Osteocyte (in vitro differentiated cells): ENCODE measurements around the gene TRMT10B. TPM values are rescaled to one million over a fixed set of nuclear protein-coding genes. Genes with fewer than 3 reads are reported as not detected.
"Not testable (repeated sequence)": the region's sequence is repeated elsewhere in the genome, so short reads cannot be mapped to it uniquely, and the experiment has no call there.

Experiments used
- DNase-seq: peaks from one replicate; pipeline ENCODE4 v3.0.0; 2021; ENCODE audit warnings: mixed read lengths; ENCODE audit not compliant: unreplicated experiment; ENCODE audit errors: extremely low spot score
- H3K27ac Mint-ChIP-seq: one replicate; pipeline ENCODE4 v1.8.0; 2021; ENCODE audit warnings: mild to moderate bottlenecking, mixed read lengths; ENCODE audit not compliant: unreplicated experiment
- H3K27me3 Mint-ChIP-seq: one replicate; pipeline ENCODE4 v1.8.0; 2021; ENCODE audit warnings: mixed read lengths; ENCODE audit not compliant: unreplicated experiment
- H3K36me3 Mint-ChIP-seq: one replicate; pipeline ENCODE4 v1.8.0; 2021; ENCODE audit warnings: mixed read lengths; ENCODE audit not compliant: unreplicated experiment
- H3K4me1 Mint-ChIP-seq: one replicate; pipeline ENCODE4 v1.8.0; 2021; ENCODE audit warnings: mixed read lengths; ENCODE audit not compliant: unreplicated experiment
- H3K4me3 Mint-ChIP-seq: one replicate; pipeline ENCODE4 v1.8.0; 2021; ENCODE audit warnings: mild to moderate bottlenecking, moderate library complexity, mixed read lengths; ENCODE audit not compliant: unreplicated experiment
- H3K9me3 Mint-ChIP-seq: one replicate; pipeline ENCODE4 v1.8.0; 2021; ENCODE audit warnings: mixed read lengths; ENCODE audit not compliant: unreplicated experiment
- total RNA-seq: library from RNA; stranded (reverse); gene quantifications from 2 replicates; pipeline ENCODE4 v1.2.1, GENCODE V29; 2021
- TF ChIP-seq, protein P1 (sequence below): fragments of 200-600 bp; sonication (generic); IDR thresholded peaks from 2 replicates; pipeline ENCODE4 v1.5.0; 2021; ENCODE audit warnings: antibody characterized with exemption, mild to moderate bottlenecking, moderate library complexity

TRMT10B gene
- total RNA-seq, 1 donor from 2014 or later, result 10.8 TPM

DNA sequence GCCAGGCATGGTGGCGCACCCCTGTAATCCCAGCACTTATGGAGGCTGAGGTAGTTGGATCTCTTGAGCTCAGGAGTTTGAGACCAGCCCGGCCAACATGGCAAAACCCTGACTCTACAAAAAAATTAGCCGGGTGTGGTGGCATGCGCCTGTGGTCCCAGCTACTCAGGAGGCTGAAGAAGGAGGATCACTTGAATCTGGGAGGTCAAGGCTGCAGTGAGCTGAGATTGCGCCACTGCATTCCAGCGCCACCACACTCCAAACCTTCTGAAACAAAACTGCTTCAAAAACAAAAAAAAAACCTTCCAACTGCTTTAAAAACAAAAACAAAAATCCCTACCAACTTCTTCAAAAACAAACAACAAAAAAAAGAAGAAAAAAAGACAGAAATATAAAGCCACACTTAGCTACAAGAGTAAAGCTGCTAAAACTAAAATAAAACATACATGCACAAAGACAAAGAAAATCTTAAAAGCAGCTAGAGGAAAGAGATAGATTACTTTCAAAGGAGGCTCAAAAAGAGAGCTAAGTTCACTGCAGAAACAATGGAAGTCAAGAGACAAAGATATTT is 58.4 kb downstream of the TRMT10B start:
- no peak for DNase-seq

DNA sequence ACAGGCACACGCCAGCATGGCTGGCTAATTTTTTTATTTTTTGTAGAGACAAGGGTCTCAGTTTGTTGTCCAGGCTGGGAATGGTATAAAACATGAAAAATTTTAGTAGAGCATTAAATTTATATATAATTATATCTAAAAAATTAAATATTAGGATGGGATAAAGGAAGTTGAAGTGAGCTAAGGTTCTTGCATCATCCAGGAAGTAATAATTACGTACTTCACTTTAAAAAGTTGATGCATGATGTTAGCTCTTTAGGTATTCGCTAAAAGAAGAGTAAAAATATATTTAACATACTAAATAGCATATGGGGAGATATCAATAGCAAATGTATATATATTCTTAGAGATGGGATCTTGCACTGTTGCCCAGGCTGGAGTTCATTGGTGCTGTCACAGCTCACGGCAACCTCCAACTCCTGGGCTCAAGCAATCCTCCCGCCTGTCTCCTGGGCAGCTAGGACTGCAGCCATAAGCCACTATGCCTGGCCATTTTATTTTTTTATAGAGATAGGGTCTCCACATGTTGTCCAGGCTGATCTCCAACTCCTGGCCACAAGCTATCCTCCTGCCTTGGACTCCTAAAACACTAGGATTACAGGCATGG is 59.3 kb downstream of the TRMT10B start:
- no peaks in the 10 kb centered on the region for H3K27me3 Mint-ChIP-seq
- peaks cover 14% of the 10 kb centered on the region for H3K36me3 Mint-ChIP-seq
- no peak overlapping the region for H3K4me3 Mint-ChIP-seq
- DNase-seq, result no peak
- no peaks in the 10 kb centered on the region for H3K4me1 Mint-ChIP-seq
- no peak overlapping the region for H3K27ac Mint-ChIP-seq
- H3K9me3 Mint-ChIP-seq, result peaks cover 3% of the 10 kb centered on the region
- TF ChIP-seq, protein P1, sequence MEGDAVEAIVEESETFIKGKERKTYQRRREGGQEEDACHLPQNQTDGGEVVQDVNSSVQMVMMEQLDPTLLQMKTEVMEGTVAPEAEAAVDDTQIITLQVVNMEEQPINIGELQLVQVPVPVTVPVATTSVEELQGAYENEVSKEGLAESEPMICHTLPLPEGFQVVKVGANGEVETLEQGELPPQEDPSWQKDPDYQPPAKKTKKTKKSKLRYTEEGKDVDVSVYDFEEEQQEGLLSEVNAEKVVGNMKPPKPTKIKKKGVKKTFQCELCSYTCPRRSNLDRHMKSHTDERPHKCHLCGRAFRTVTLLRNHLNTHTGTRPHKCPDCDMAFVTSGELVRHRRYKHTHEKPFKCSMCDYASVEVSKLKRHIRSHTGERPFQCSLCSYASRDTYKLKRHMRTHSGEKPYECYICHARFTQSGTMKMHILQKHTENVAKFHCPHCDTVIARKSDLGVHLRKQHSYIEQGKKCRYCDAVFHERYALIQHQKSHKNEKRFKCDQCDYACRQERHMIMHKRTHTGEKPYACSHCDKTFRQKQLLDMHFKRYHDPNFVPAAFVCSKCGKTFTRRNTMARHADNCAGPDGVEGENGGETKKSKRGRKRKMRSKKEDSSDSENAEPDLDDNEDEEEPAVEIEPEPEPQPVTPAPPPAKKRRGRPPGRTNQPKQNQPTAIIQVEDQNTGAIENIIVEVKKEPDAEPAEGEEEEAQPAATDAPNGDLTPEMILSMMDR, result no peak

More for the DNA sequence above, 58.4 kb downstream of the TRMT10B start:
- Mint-ChIP-seq H3K4me1 (no peaks in the 10 kb centered on the region), H3K4me3 (no peak overlapping the region), H3K27me3 (no peaks in the 10 kb centered on the region), H3K9me3 (peaks cover 3% of the 10 kb centered on the region), H3K27ac (no peak overlapping the region), H3K36me3 (peaks cover 14% of the 10 kb centered on the region)
- TF ChIP-seq, protein P1, result no peak

DNA sequence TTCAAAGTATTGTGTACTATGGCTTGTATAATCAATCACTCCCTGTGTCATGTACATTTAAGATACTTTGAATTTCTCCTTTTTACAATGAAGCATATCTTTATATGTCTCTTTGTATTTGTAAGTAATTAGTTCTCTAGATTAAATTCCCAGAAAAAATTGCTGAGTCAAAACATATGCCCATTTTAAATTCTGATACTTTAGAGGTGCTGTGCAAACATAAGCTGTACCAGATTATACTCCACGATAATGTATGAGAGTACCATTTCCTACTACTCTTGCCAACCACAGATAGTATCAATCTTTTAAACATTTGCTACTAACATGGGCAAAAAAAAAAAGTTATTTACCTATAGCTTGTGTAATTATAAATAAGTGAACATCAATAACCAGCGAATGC is 65.2 kb downstream of the TRMT10B start:
- H3K27ac Mint-ChIP-seq, result no peak overlapping the region
- no peak for DNase-seq
- TF ChIP-seq, protein P1, result no peak
- H3K36me3 Mint-ChIP-seq, result peaks cover 23% of the 10 kb centered on the region
- no peaks in the 10 kb centered on the region for H3K4me1 Mint-ChIP-seq
- H3K4me3 Mint-ChIP-seq, result no peak overlapping the region
- H3K27me3 Mint-ChIP-seq, result no peaks in the 10 kb centered on the region
- no peaks in the 10 kb centered on the region for H3K9me3 Mint-ChIP-seq

DNA sequence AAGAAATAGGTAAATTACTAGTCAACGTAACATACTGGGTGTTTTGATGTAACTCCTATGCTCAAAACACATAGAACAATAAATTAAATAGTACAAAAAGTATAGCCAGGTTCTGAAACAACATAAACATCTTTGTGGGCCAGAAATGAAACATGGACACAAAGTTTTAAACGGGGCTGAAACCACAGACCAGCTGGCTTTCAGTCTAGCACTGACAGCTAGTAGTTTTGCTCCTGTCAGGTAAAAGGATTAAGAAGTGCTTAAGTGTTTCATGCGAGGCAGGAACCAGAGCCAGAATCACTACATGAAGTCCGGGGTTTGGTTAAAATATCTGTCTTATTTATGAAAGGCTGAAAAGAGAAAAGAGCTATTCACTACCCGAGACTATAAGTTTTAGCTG is 66.5 kb downstream of the TRMT10B start:
- Mint-ChIP-seq H3K4me3 (no peak overlapping the region), H3K27me3 (no peaks in the 10 kb centered on the region), H3K9me3 (peaks cover 7% of the 10 kb centered on the region), H3K27ac (no peak overlapping the region), H3K4me1 (no peaks in the 10 kb centered on the region), H3K36me3 (peaks cover 34% of the 10 kb centered on the region)
- TF ChIP-seq, protein P1, result no peak
- no peak for DNase-seq

DNA sequence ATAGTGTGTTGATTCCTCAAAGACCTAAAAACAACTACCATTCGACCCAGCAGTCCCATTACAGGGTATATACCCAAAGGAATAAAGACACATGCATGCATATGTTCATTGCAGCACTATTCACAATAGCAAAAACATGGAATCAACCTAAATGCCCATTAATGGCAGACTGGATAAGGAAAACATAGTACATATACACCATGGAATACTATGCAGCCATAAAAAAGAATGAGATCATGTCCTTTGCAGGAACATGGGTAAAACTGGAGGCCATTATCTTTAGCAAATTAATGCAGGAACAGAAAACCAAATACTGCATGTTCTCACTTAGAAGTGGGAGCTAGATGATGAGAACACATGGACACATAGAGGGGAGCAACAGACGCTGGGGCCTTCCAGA is 71.6 kb downstream of the TRMT10B start:
- H3K27me3 Mint-ChIP-seq, result not testable (repeated sequence)

More for the DNA sequence above, 71.6 kb downstream of the TRMT10B start:
- not testable (repeated sequence) for DNase-seq, H3K9me3 Mint-ChIP-seq, H3K4me1 Mint-ChIP-seq, H3K4me3 Mint-ChIP-seq, H3K27ac Mint-ChIP-seq
- peaks cover 41% of the 10 kb centered on the region for H3K36me3 Mint-ChIP-seq
